ENCODE measurements around the gene CNGB1.

GRCh38 chr16:57939872-57940224 is 31.1 kb downstream of the CNGB1 start:
- TF ChIP-seq CTCF (conservative IDR thresholded peaks at IDR 0.05; ENCODE audit: low read depth, low read length) (no peak), EZH2 (IDR thresholded peaks at IDR 0.05; ENCODE audit: borderline replicate concordance, low read depth, low read length, poor library complexity, severe bottlenecking) (no peak)

All from A673 (cell line).